Transverse colon (tissue), 4 donors: ENCODE measurements around the gene RNF11. TPM values are rescaled to one million over a fixed set of nuclear protein-coding genes. Genes with fewer than 3 reads are reported as not detected.

Source experiments
- DNase-seq: peaks from one replicate; pipeline ENCODE4 v3.0.0-alpha.2; 2019
- H3K27ac ChIP-seq, 4 donors: fragments of 200-600 bp; sonication (generic); 2 replicates each; pipeline ENCODE4 v1.5.1; 2016 to 2018; ENCODE audit warnings: inconsistent platforms in 4 of 4
- H3K27me3 ChIP-seq: fragments of 200-600 bp; sonication (generic); 2 replicates; pipeline ENCODE4 v1.5.1; 2017; ENCODE audit warnings: inconsistent platforms
- H3K36me3 ChIP-seq, 4 donors: fragments of 200-600 bp; sonication (generic); 2 replicates each; pipeline ENCODE4 v1.5.1; 2017 to 2019; ENCODE audit warnings: inconsistent platforms in 4 of 4
- H3K4me1 ChIP-seq, 4 donors: fragments of 200-600 bp; sonication (generic); 2 replicates each; pipeline ENCODE4 v1.5.1; 2017 to 2020; ENCODE audit warnings: inconsistent platforms in 4 of 4
- H3K4me3 ChIP-seq, 4 donors: fragments of 200-600 bp; sonication (generic); 1 replicate in 1 of 4; 2 replicates in 3 of 4; pipeline versions ENCODE4 v1.5.1 to v1.6.1; 2017 to 2019; ENCODE audit warnings: inconsistent platforms in 4 of 4
- H3K9me3 ChIP-seq, 2 donors: fragments of 200-600 bp; sonication (generic); 2 replicates each; pipeline ENCODE4 v1.5.1; 2017 to 2019; ENCODE audit warnings: inconsistent platforms in 2 of 2
- CTCF ChIP-seq, 5 experiments: fragments of 200-600 bp in 3 of 5; fragments of 450-650 bp in 2 of 5; sonication (generic) in 3 of 5; IDR thresholded peaks; 1 replicate in 2 of 5; 2 replicates in 3 of 5; pipeline ENCODE4 v1.5.1; 2016 to 2017; ENCODE audit warnings: antibody characterized with exemption in 5 of 5, inconsistent platforms in 3 of 5, mild to moderate bottlenecking in 2 of 5, moderate library complexity in 1 of 5
- EP300 ChIP-seq: sonication (generic); formaldehyde crosslinking; IDR thresholded peaks from one replicate; pipeline ENCODE4 v1.6.1; 2017; ENCODE audit warnings: antibody characterized with exemption, low read depth
- POLR2A ChIP-seq: fragments of 450-650 bp; IDR thresholded peaks from one replicate; pipeline ENCODE4 v1.6.1; 2016; ENCODE audit warnings: antibody characterized with exemption, mild to moderate bottlenecking, moderate library complexity
- POLR2AphosphoS5 ChIP-seq, 3 donors: sonication (generic); formaldehyde crosslinking; IDR thresholded peaks; one replicate each; pipeline ENCODE4 v1.6.1; 2016; ENCODE audit warnings: antibody characterized with exemption in 3 of 3
- WGBS, 2 donors: methylation state at CpG; one replicate each; pipeline ENCODE4 v1.1.5; 2018; ENCODE audit warnings: low coverage in 1 of 2; 5-methylcytosine and 5-hydroxymethylcytosine counted together
- in situ Hi-C, 4 donors: fragments of 200-750 bp; cut with MboI; loops; one replicate each; pipeline versions ENCODE4 v1.15.0 to v1.15.1; 2017; ENCODE audit warnings: low sequenced_read_pairs in 3 of 4, low pct_ligation_motif_present in 1 of 4, low pct_unique_long_range_greater_than_20kb in 1 of 4
- intact Hi-C: fragments of 100-400 bp; cut with DNase I; formaldehyde crosslinking; loops from one replicate; pipeline ENCODE4 v1.15.1; 2023; ENCODE audit warnings: low total_unique reads
- total RNA-seq, 4 donors: library from RNA; depleted of rRNA; stranded (reverse); fragments of >200 nt; gene quantifications; one replicate each; pipeline ENCODE4 v1.1.0, GENCODE V29; 2016

The RNF11 gene
- total RNA-seq, 4 donors from 2014 or later, result 34.8 to 72.5 (median 52.8) TPM

GRCh38 chr1:51290489-51290847 lies 54.4 kb downstream of the RNF11 start:
- DNase-seq, result no peak
- Histone ChIP-seq H3K4me1 (no peaks in the 10 kb centered on the region), H3K27ac (no peak overlapping the region), H3K27me3 (no peaks in the 10 kb centered on the region), H3K36me3 (no peaks in the 10 kb centered on the region), H3K9me3 (no peaks in the 10 kb centered on the region), H3K4me3 (no peak overlapping the region)
- in situ Hi-C loops, result loop anchor here in 1 of 4 donors (10.0 kb wide), 1 partner anchor 96 kb away; no protein-coding TSS in a partner anchor
- 91% methylated on average over 5 of the region's 5 CpGs; no CpG with 5 or more reads in 1 of the 2 donors for WGBS, 2 donors
- intact Hi-C loops, result loop anchor here (10.0 kb wide), 1 partner anchor 96 kb away; no protein-coding TSS in a partner anchor
- TF ChIP-seq EP300 (no peak), CTCF (IDR thresholded peaks at IDR 0.05) (no peak), POLR2AphosphoS5 (IDR thresholded peaks at IDR 0.05) (no peak), POLR2A (no peak)

GRCh38 chr1:51293898-51294515 lies 57.9 kb downstream of the RNF11 start:
- H3K4me3 ChIP-seq, result no peak overlapping the region
- H3K36me3 ChIP-seq, result no peaks in the 10 kb centered on the region
- H3K27me3 ChIP-seq, result no peaks in the 10 kb centered on the region
- no peak overlapping the region for H3K27ac ChIP-seq
- DNase-seq, result no peak
- no peaks in the 10 kb centered on the region for H3K9me3 ChIP-seq
- H3K4me1 ChIP-seq, result peaks cover 10 to 13% (median 11%) of the 10 kb centered on the region in 4 donors
- WGBS, 2 donors, result 76 to 90% methylated on average over 5 to 13 of the region's 13 CpGs
- intact Hi-C loops, result loop anchor here (10.0 kb wide), 1 partner anchor 99 kb away; no protein-coding TSS in a partner anchor
- no peak for TF ChIP-seq CTCF (IDR thresholded peaks at IDR 0.05)
- no peak for TF ChIP-seq POLR2AphosphoS5 (IDR thresholded peaks at IDR 0.05)
- TF ChIP-seq POLR2A, result no peak
- TF ChIP-seq EP300, result no peak
- in situ Hi-C loops, result loop anchor here in 1 of 4 donors (10.0 kb wide), 1 partner anchor 99 kb away; no protein-coding TSS in a partner anchor

- in situ Hi-C loops (loop anchor here in 1 of 4 donors (10.0 kb wide), 1 partner anchor 100 kb away; no protein-coding TSS in a partner anchor), intact Hi-C loops (loop anchor here (10.0 kb wide), 1 partner anchor 100 kb away; no protein-coding TSS in a partner anchor)
- Histone ChIP-seq H3K4me1 (peaks cover 10 to 13% (median 11%) of the 10 kb centered on the region in 4 donors), H3K4me3 (no peak overlapping the region), H3K36me3 (no peaks in the 10 kb centered on the region), H3K27me3 (no peaks in the 10 kb centered on the region), H3K9me3 (no peaks in the 10 kb centered on the region), H3K27ac (no peak overlapping the region)
- WGBS, 2 donors, result 64 to 100% methylated on average over 1 to 11 of the region's 11 CpGs
- DNase-seq, result no peak
- no peak for TF ChIP-seq EP300
These were observed 58.6 kb downstream of the RNF11 start for GRCh38 chr1:51294566-51295184.

GRCh38 chr1:51295926-51296325 lies 59.9 kb downstream of the RNF11 start:
- WGBS, 2 donors, result 96% methylated on average over 17 of the region's 17 CpGs; no CpG with 5 or more reads in 1 of the 2 donors
- no peak overlapping the region for H3K4me3 ChIP-seq
- in situ Hi-C loops, result loop anchor here in 1 of 4 donors (10.0 kb wide), 1 partner anchor 101 kb away; no protein-coding TSS in a partner anchor
- DNase-seq, result no peak
- H3K36me3 ChIP-seq, result no peaks in the 10 kb centered on the region
- TF ChIP-seq POLR2A, result no peak
- no peak for TF ChIP-seq CTCF (IDR thresholded peaks at IDR 0.05)
- no peak for TF ChIP-seq POLR2AphosphoS5 (IDR thresholded peaks at IDR 0.05)
- TF ChIP-seq EP300, result no peak
- H3K27ac ChIP-seq, result no peak overlapping the region
- no peaks in the 10 kb centered on the region for H3K27me3 ChIP-seq
- H3K9me3 ChIP-seq, result no peaks in the 10 kb centered on the region
- intact Hi-C loops, result loop anchor here (10.0 kb wide), 1 partner anchor 101 kb away; no protein-coding TSS in a partner anchor
- H3K4me1 ChIP-seq, result peaks cover 10 to 13% (median 11%) of the 10 kb centered on the region in 4 donors
